BLaER1 treated with 17β-estradiol and CSF1 and Interleukin-3, amounts not matched to agents 10 nM and 100 nM (cell line): ENCODE results near the gene ADIPOR2.
"Not testable (repeated sequence)": the region's sequence is repeated elsewhere in the genome, so short reads cannot be mapped to it uniquely, and the experiment has no call there.

ENCODE experiments used
- H3K27ac ChIP-seq, 11 experiments: shearing (Covaris generic); formaldehyde crosslinking; 2 replicates each; pipeline ENCODE4 v1.8.1; 2022
- H3K27me3 ChIP-seq, 11 experiments: shearing (Covaris generic); formaldehyde crosslinking; 2 replicates each; pipeline ENCODE4 v1.8.1; 2022
- H3K36me3 ChIP-seq, 11 experiments: shearing (Covaris generic); formaldehyde crosslinking; 2 replicates each; pipeline ENCODE4 v1.8.1; 2022
- H3K4me1 ChIP-seq, 10 experiments: shearing (Covaris generic); formaldehyde crosslinking; 2 replicates each; pipeline ENCODE4 v1.8.1; 2022
- H3K4me2 ChIP-seq, 11 experiments: shearing (Covaris generic); formaldehyde crosslinking; 2 replicates each; pipeline ENCODE4 v1.8.1; 2022
- H3K4me3 ChIP-seq, 10 experiments: shearing (Covaris generic); formaldehyde crosslinking; 2 replicates each; pipeline ENCODE4 v1.8.1; 2022
- H3K9ac ChIP-seq, 11 experiments: shearing (Covaris generic); formaldehyde crosslinking; 2 replicates each; pipeline ENCODE4 v1.8.1; 2022
- H3K9me3 ChIP-seq, 11 experiments: shearing (Covaris generic); formaldehyde crosslinking; replicated peaks in 1 of 11; 2 replicates each; pipeline ENCODE4 v1.8.1; 2022
- H4K20me1 ChIP-seq, 11 experiments: shearing (Covaris generic); formaldehyde crosslinking; 2 replicates each; pipeline ENCODE4 v1.8.1; 2022
- Cebpa-rat ChIP-seq, 11 experiments: shearing (Covaris generic); IDR thresholded peaks; 2 replicates each; pipeline ENCODE4 v1.8.1; 2022

The ADIPOR2 gene

GRCh38 chr12:1676043-1676442 is 14.8 kb upstream of the ADIPOR2 start:
- Histone ChIP-seq H4K20me1 (no peaks in the 10 kb centered on the region), H3K4me2 (no peak overlapping the region), H3K9me3 (no peaks in the 10 kb centered on the region), H3K4me3 (no peak overlapping the region), H3K27ac (no peak overlapping the region), H3K27me3 (no peaks in the 10 kb centered on the region), H3K36me3 (no peaks in the 10 kb centered on the region), H3K4me1 (peaks cover 0 to 18% (median 8%) of the 10 kb centered on the region in 10 experiments; a peak in 13 of 20 replicates), H3K9ac (no peak overlapping the region)
- no peak for TF ChIP-seq Cebpa-rat (IDR thresholded peaks at IDR 0.05)

GRCh38 chr12:1680804-1681492 is 9.9 kb upstream of the ADIPOR2 start:
- H3K4me1 ChIP-seq, result peaks cover 0 to 3% (median 0%) of the 10 kb centered on the region in 10 experiments; a peak in 1 of 20 replicates
- H3K4me2 ChIP-seq, result no peak overlapping the region

GRCh38 chr12:1681493-1681807 is 9.4 kb upstream of the ADIPOR2 start:
- no peak for TF ChIP-seq Cebpa-rat (IDR thresholded peaks at IDR 0.05)
- no peaks in the 10 kb centered on the region for H4K20me1 ChIP-seq

More at GRCh38 chr12:1680804-1681492, 9.9 kb upstream of the ADIPOR2 start:
- no peaks in the 10 kb centered on the region for H3K9me3 ChIP-seq
- no peaks in the 10 kb centered on the region for H3K36me3 ChIP-seq
- no peaks in the 10 kb centered on the region for H3K27me3 ChIP-seq
- H3K27ac ChIP-seq, result no peak overlapping the region
- no peak for TF ChIP-seq Cebpa-rat (IDR thresholded peaks at IDR 0.05)
- H3K9ac ChIP-seq, result no peak overlapping the region
- no peak overlapping the region for H3K4me3 ChIP-seq
- no peaks in the 10 kb centered on the region for H4K20me1 ChIP-seq

GRCh38 chr12:1688086-1688710 is 2.7 kb upstream of the ADIPOR2 start:
- 0 out of 22 replicates have a peak, but pooled peaks cover 0 to under 1% (median 0%) of the 10 kb centered on the region in 11 experiments for H3K36me3 ChIP-seq
- no peak for TF ChIP-seq Cebpa-rat (IDR thresholded peaks at IDR 0.05)
- peaks cover 14 to 22% (median 21%) of the 10 kb centered on the region in 11 experiments; a peak in 19 of 22 replicates for H4K20me1 ChIP-seq
- no peaks in the 10 kb centered on the region for H3K27me3 ChIP-seq
- H3K27ac ChIP-seq, result no peak overlapping the region
- no peaks in the 10 kb centered on the region for H3K9me3 ChIP-seq
- H3K9ac ChIP-seq, result no peak overlapping the region
- H3K4me1 ChIP-seq, result peaks cover 19 to 34% (median 24%) of the 10 kb centered on the region in 10 experiments
- no peak overlapping the region for H3K4me3 ChIP-seq
- H3K4me2 ChIP-seq, result peak overlapping the region in 1 of 11 experiments; percentile 17; a peak in 1 of 22 replicates

More at GRCh38 chr12:1681493-1681807, 9.4 kb upstream of the ADIPOR2 start:
- Histone ChIP-seq H3K4me1 (peaks cover 0 to 3% (median 0%) of the 10 kb centered on the region in 10 experiments; a peak in 1 of 20 replicates), H3K27me3 (no peaks in the 10 kb centered on the region), H3K27ac (no peak overlapping the region), H3K36me3 (no peaks in the 10 kb centered on the region), H3K9me3 (no peaks in the 10 kb centered on the region), H3K4me3 (no peak overlapping the region), H3K9ac (no peak overlapping the region), H3K4me2 (no peak overlapping the region)

- H3K27ac ChIP-seq, result peak overlapping the region; percentile 91 to 99 (median 96)
- no peaks in the 10 kb centered on the region for H3K27me3 ChIP-seq
- H4K20me1 ChIP-seq, result peaks cover 43 to 54% (median 52%) of the 10 kb centered on the region in 11 experiments; a peak in 21 of 22 replicates
- peak overlapping the region; percentile 81 to 99 (median 94) for H3K4me3 ChIP-seq
- H3K4me1 ChIP-seq, result peaks cover 42 to 66% (median 52%) of the 10 kb centered on the region in 10 experiments
- peak overlapping the region; percentile 73 to 94 (median 88) for H3K4me2 ChIP-seq
- H3K9ac ChIP-seq, result peak overlapping the region; percentile 95 to 99 (median 97)
- TF ChIP-seq Cebpa-rat (IDR thresholded peaks at IDR 0.05), result no peak
- H3K36me3 ChIP-seq, result peaks cover 0 to 31% (median 21%) of the 10 kb centered on the region in 11 experiments; a peak in 17 of 22 replicates
- no peaks in the 10 kb centered on the region for H3K9me3 ChIP-seq
Measured at GRCh38 chr12:1691123-1692007, 495 bp downstream of the ADIPOR2 start.

- Histone ChIP-seq H4K20me1 (peaks cover 52 to 62% (median 61%) of the 10 kb centered on the region in 11 experiments; a peak in 21 of 22 replicates), H3K27ac (peak overlapping the region in 9 of 11 experiments; percentile 94 to 99 (median 97); a peak in 19 of 22 replicates), H3K9me3 (no peaks in the 10 kb centered on the region), H3K4me2 (peak overlapping the region; percentile 73 to 94 (median 88)), H3K36me3 (peaks cover 0 to 40% (median 28%) of the 10 kb centered on the region in 11 experiments; a peak in 17 of 22 replicates), H3K4me3 (peak overlapping the region; percentile 81 to 99 (median 94)), H3K9ac (peak overlapping the region; percentile 95 to 99 (median 97)), H3K27me3 (no peaks in the 10 kb centered on the region), H3K4me1 (peaks cover 48 to 74% (median 59%) of the 10 kb centered on the region in 10 experiments)
- no peak for TF ChIP-seq Cebpa-rat (IDR thresholded peaks at IDR 0.05)
Measured at GRCh38 chr12:1692226-1692625, 1.4 kb downstream of the ADIPOR2 start.

GRCh38 chr12:1692895-1693610 is 2.2 kb downstream of the ADIPOR2 start:
- Histone ChIP-seq H3K9ac (peak overlapping the region; percentile 9 to 99 (median 97); a peak in 20 of 22 replicates), H4K20me1 (peaks cover 59 to 70% (median 69%) of the 10 kb centered on the region in 11 experiments; a peak in 21 of 22 replicates), H3K4me2 (peak overlapping the region; percentile 73 to 94 (median 88)), H3K36me3 (peaks cover 0 to 48% (median 36%) of the 10 kb centered on the region in 11 experiments; a peak in 18 of 22 replicates), H3K27ac (peak overlapping the region in 9 of 11 experiments; percentile 94 to 99 (median 97); a peak in 19 of 22 replicates), H3K9me3 (peaks cover 0 to 4% (median 0%) of the 10 kb centered on the region in 11 experiments; a peak in 1 of 22 replicates), H3K4me1 (peaks cover 48 to 78% (median 62%) of the 10 kb centered on the region in 10 experiments), H3K4me3 (peak overlapping the region; percentile 81 to 99 (median 94); a peak in 19 of 20 replicates), H3K27me3 (no peaks in the 10 kb centered on the region)
- peak in 7 of 11 experiments; percentile 33 to 71 (median 58); a peak in 10 of 22 replicates for TF ChIP-seq Cebpa-rat (IDR thresholded peaks at IDR 0.05)

- Histone ChIP-seq H3K4me1 (peaks cover 42 to 70% (median 50%) of the 10 kb centered on the region in 10 experiments), H3K9me3 (peaks cover 0 to 22% (median 14%) of the 10 kb centered on the region in 11 experiments; a peak in 14 of 22 replicates), H4K20me1 (peaks cover 75 to 91% (median 90%) of the 10 kb centered on the region in 11 experiments; a peak in 21 of 22 replicates), H3K36me3 (peaks cover 0 to 68% (median 53%) of the 10 kb centered on the region in 11 experiments; a peak in 19 of 22 replicates), H3K4me2 (peak overlapping the region in 10 of 11 experiments; percentile 8 to 94 (median 38); a peak in 16 of 22 replicates)
- not testable (repeated sequence) for H3K27me3 ChIP-seq, H3K4me3 ChIP-seq, H3K27ac ChIP-seq, H3K9ac ChIP-seq
Measured at GRCh38 chr12:1695097-1695496, 4.2 kb downstream of the ADIPOR2 start.
